ENCODE data around the gene PTPN6. TPM values are rescaled to one million over a fixed set of nuclear protein-coding genes. Genes with fewer than 3 reads are reported as not detected.
A peak's percentile ranks its signal among the peaks of the same experiment; 100 is the strongest.

The PTPN6 gene
- total and polyA plus RNA-seq, 9 of the 15 experiments (the other 6 are each of a cell fraction or from before 2014, with no cell fraction given), result 1.5 to 5.1 (median 3.9) TPM

- TF ChIP-seq RREB1 (CRISPR knock-in tag; IDR thresholded peaks at IDR 0.05) (no peak), HDAC3 (IDR thresholded peaks at IDR 0.05; ENCODE audit: borderline replicate concordance, partially characterized antibody) (no peak), RNF2 (IDR thresholded peaks at IDR 0.05) (peak; percentile 60), SAFB2 (IDR thresholded peaks at IDR 0.05; ENCODE audit: borderline replicate concordance, low read depth, low read length, severe bottlenecking) (no peak), SMARCA5 (IDR thresholded peaks at IDR 0.05) (no peak), TCF3 (CRISPR knock-in tag; IDR thresholded peaks at IDR 0.05) (peak; percentile 20; the same call in 1 of the 2 replicates), POLR2G (IDR thresholded peaks at IDR 0.05; ENCODE audit: low read depth, low read length) (peak; percentile 95), VEZF1 (CRISPR knock-in tag; IDR thresholded peaks at IDR 0.05) (peak; percentile 51), ZBTB5 (IDR thresholded peaks at IDR 0.05) (no peak), EP400 (IDR thresholded peaks at IDR 0.05) (0 out of 2 replicates have a peak, but pooled peaks have one; percentile 38), HES1 (IDR thresholded peaks at IDR 0.05; ENCODE audit: low read depth) (no peak), UBTF (IDR thresholded peaks at IDR 0.05; ENCODE audit: borderline replicate concordance in 1 of 2, low read depth in 2 of 2, low read length in 2 of 2) (no peak)
Measured at GRCh38 chr12:6944381-6945186, 6.6 kb upstream of the PTPN6 start (continued).

Measured in K562 (cell line).